NCI-H2171 (cell line): ENCODE measurements around the gene PPP2R3B.
"Not testable (repeated sequence)": the region's sequence is repeated elsewhere in the genome, so short reads cannot be mapped to it uniquely, and the experiment has no call there.

Experiments used
- DNase-seq: peaks from one replicate; lab custom pipeline; 2025; lab: John Stamatoyannopoulos, UW

PPP2R3B gene

GRCh38 chrX:319579-320125, 67.1 kb downstream of the PPP2R3B start:
- no peak for DNase-seq

GRCh38 chrX:318739-319578, 67.7 kb downstream of the PPP2R3B start, which contains the start of gene GTPBP6:
TSS of gene GTPBP6 (minus strand) at chrX:318796. CDS start at chrX:318787, 9 bp downstream.
- DNase-seq, result no peak

- DNase-seq, result no peak
These were observed 68.5 kb downstream of the PPP2R3B start for GRCh38 chrX:318068-318738.

GRCh38 chrX:317424-318067, 69.2 kb downstream of the PPP2R3B start:
- DNase-seq, result no peak

- DNase-seq, result no peak
These were observed 70.1 kb downstream of the PPP2R3B start for GRCh38 chrX:316351-317325.

- no peak for DNase-seq
These were observed 71.7 kb downstream of the PPP2R3B start for GRCh38 chrX:314781-315595.

- DNase-seq, result no peak
These were observed 72.7 kb downstream of the PPP2R3B start for GRCh38 chrX:314049-314448.

- DNase-seq, result no peak
These were observed 73.2 kb downstream of the PPP2R3B start for GRCh38 chrX:313546-313945.

GRCh38 chrX:312621-313331, 73.9 kb downstream of the PPP2R3B start:
- DNase-seq, result no peak

- DNase-seq, result no peak
These were observed 75.3 kb downstream of the PPP2R3B start for GRCh38 chrX:311156-312129.

- DNase-seq, result no peak
These were observed 76.0 kb downstream of the PPP2R3B start for GRCh38 chrX:310621-311155.

- no peak for DNase-seq
These were observed 77.7 kb downstream of the PPP2R3B start for GRCh38 chrX:308821-309520.

GRCh38 chrX:307261-308111, 79.2 kb downstream of the PPP2R3B start:
- no peak for DNase-seq

- DNase-seq, result not testable (repeated sequence)
These were observed 80.0 kb downstream of the PPP2R3B start for GRCh38 chrX:306614-307251.

- DNase-seq, result not testable (repeated sequence)
These were observed 80.7 kb downstream of the PPP2R3B start for GRCh38 chrX:305781-306613.
